H7 (cell line): Measurements from ENCODE around the gene ARAP3. TPM values are rescaled to one million over a fixed set of nuclear protein-coding genes. Genes with fewer than 3 reads are reported as not detected.

Experiments used
- DNase-seq: peaks from one replicate; pipeline ENCODE4 v3.0.0; 2012
- H3K27me3 ChIP-seq: 2 replicates; pipeline ENCODE4 v1.6.0; 2011; ENCODE audit warnings: mild to moderate bottlenecking, low read length; ENCODE audit not compliant: control insufficient read depth, insufficient read depth
- H3K36me3 ChIP-seq: replicated peaks from 2 replicates; pipeline ENCODE4 v1.5.1; 2011; ENCODE audit warnings: low read length; ENCODE audit not compliant: control insufficient read depth, insufficient read depth
- H3K4me3 ChIP-seq: 2 replicates; pipeline ENCODE4 v1.5.1; 2011; ENCODE audit warnings: low read depth, mild to moderate bottlenecking, control low read depth, low read length, moderate library complexity; ENCODE audit not compliant: insufficient read depth
- total RNA-seq: library from RNA; depleted of rRNA; stranded (reverse); fragments of >200 nt; shearing (Covaris generic); gene quantifications from 2 replicates; pipeline ENCODE4 v1.2.3, GENCODE V29; 2014

The ARAP3 gene
- total RNA-seq, 1 experiment from 2014 or later: 19.3 TPM

- DNase-seq: no peak
- peaks cover 3% of the 10 kb centered on the region for H3K36me3 ChIP-seq
- no peak overlapping the region for H3K4me3 ChIP-seq
- peaks cover 6% of the 10 kb centered on the region for H3K27me3 ChIP-seq
Observed at GRCh38 chr5:141633871-141634561, 48.0 kb downstream of the ARAP3 start.

GRCh38 chr5:141632650-141633049 is 49.4 kb downstream of the ARAP3 start:
- Histone ChIP-seq H3K27me3 (peaks cover 2% of the 10 kb centered on the region; the same call in 1 of the 2 replicates), H3K4me3 (no peak overlapping the region), H3K36me3 (peaks cover 13% of the 10 kb centered on the region)
- DNase-seq: no peak

- Histone ChIP-seq H3K4me3 (no peak overlapping the region), H3K36me3 (peaks cover 19% of the 10 kb centered on the region), H3K27me3 (no peaks in the 10 kb centered on the region)
- DNase-seq: no peak
Observed at GRCh38 chr5:141630570-141631140, 51.4 kb downstream of the ARAP3 start.

GRCh38 chr5:141628175-141628788 is 53.7 kb downstream of the ARAP3 start:
- Histone ChIP-seq H3K36me3 (peaks cover 28% of the 10 kb centered on the region), H3K4me3 (no peak overlapping the region), H3K27me3 (no peaks in the 10 kb centered on the region)
- DNase-seq: no peak

GRCh38 chr5:141623611-141624010 is 58.4 kb downstream of the ARAP3 start:
- Histone ChIP-seq H3K36me3 (peaks cover 32% of the 10 kb centered on the region), H3K27me3 (no peaks in the 10 kb centered on the region), H3K4me3 (no peak overlapping the region)
- no peak for DNase-seq

GRCh38 chr5:141623186-141623585 is 58.8 kb downstream of the ARAP3 start:
- H3K36me3 ChIP-seq: peaks cover 27% of the 10 kb centered on the region
- no peaks in the 10 kb centered on the region for H3K27me3 ChIP-seq
- no peak for DNase-seq
- no peak overlapping the region for H3K4me3 ChIP-seq

- peak; percentile 97 for DNase-seq
- Histone ChIP-seq H3K36me3 (peaks cover 10% of the 10 kb centered on the region), H3K27me3 (no peaks in the 10 kb centered on the region), H3K4me3 (peak within 1 kb of the TSS; percentile 89)
Observed at GRCh38 chr5:141618804-141619554, 63.1 kb downstream of the ARAP3 start, which contains the start of gene DIAPH1. Gene DIAPH1 (minus strand): TSS chr5:141619000. CDS start chr5:141618914, 86 bp downstream.

- Histone ChIP-seq H3K4me3 (peak overlapping the region; percentile 89), H3K36me3 (peaks cover 8% of the 10 kb centered on the region), H3K27me3 (no peaks in the 10 kb centered on the region)
- DNase-seq: peak; percentile 72
Observed at GRCh38 chr5:141618030-141618803, 63.8 kb downstream of the ARAP3 start.

- DNase-seq: no peak
- H3K27me3 ChIP-seq: no peaks in the 10 kb centered on the region
- peak overlapping the region; percentile 89 for H3K4me3 ChIP-seq
- peaks cover 8% of the 10 kb centered on the region for H3K36me3 ChIP-seq
Observed at GRCh38 chr5:141617682-141618029, 64.4 kb downstream of the ARAP3 start.

GRCh38 chr5:141617128-141617527 is 64.9 kb downstream of the ARAP3 start:
- no peak for DNase-seq
- no peak overlapping the region for H3K4me3 ChIP-seq
- peaks cover 8% of the 10 kb centered on the region for H3K36me3 ChIP-seq

GRCh38 chr5:141615991-141616720 is 65.9 kb downstream of the ARAP3 start:
- DNase-seq: no peak
- Histone ChIP-seq H3K27me3 (no peaks in the 10 kb centered on the region), H3K36me3 (peaks cover 3% of the 10 kb centered on the region), H3K4me3 (no peak overlapping the region)

More at GRCh38 chr5:141617128-141617527, 64.9 kb downstream of the ARAP3 start:
- no peaks in the 10 kb centered on the region for H3K27me3 ChIP-seq

- H3K4me3 ChIP-seq: no peak overlapping the region
Observed at GRCh38 chr5:141613344-141613743, 68.7 kb downstream of the ARAP3 start.

GRCh38 chr5:141611289-141611688 is 70.7 kb downstream of the ARAP3 start:
- no peaks in the 10 kb centered on the region; the same call in none of the 2 replicates for H3K36me3 ChIP-seq
- DNase-seq: no peak
- H3K27me3 ChIP-seq: no peaks in the 10 kb centered on the region
- no peak overlapping the region for H3K4me3 ChIP-seq

More at GRCh38 chr5:141613344-141613743, 68.7 kb downstream of the ARAP3 start:
- no peaks in the 10 kb centered on the region; the same call in none of the 2 replicates for H3K36me3 ChIP-seq
- no peak for DNase-seq
- no peaks in the 10 kb centered on the region for H3K27me3 ChIP-seq
